Embryonic facial prominence (tissue), 1 donor: ENCODE results near the gene PCDH17.

Experiments used
- DNase-seq: peaks from one replicate; pipeline ENCODE4 v3.0.0-alpha.2; 2016; ENCODE audit errors: extremely low spot score

Gene PCDH17

GRCh38 chr13:57631596-57632275 is at the start of gene PCDH17:
Gene PCDH17 (plus strand): TSS chr13:57631744. CDS start chr13:57632547, 803 bp downstream.
- DNase-seq = peak; percentile 61

GRCh38 chr13:57582032-57582431 is 49.5 kb upstream of the PCDH17 start:
- no peak for DNase-seq

- no peak for DNase-seq
These were observed 48.0 kb upstream of the PCDH17 start for GRCh38 chr13:57583529-57583928.

GRCh38 chr13:57588639-57589038 is 42.9 kb upstream of the PCDH17 start:
- no peak for DNase-seq

GRCh38 chr13:57595775-57596174 is 35.8 kb upstream of the PCDH17 start:
- no peak for DNase-seq

- DNase-seq = no peak
These were observed 30.0 kb upstream of the PCDH17 start for GRCh38 chr13:57601536-57601935.

GRCh38 chr13:57604442-57604841 is 27.1 kb upstream of the PCDH17 start:
- no peak for DNase-seq

GRCh38 chr13:57611969-57612368 is 19.6 kb upstream of the PCDH17 start:
- no peak for DNase-seq

GRCh38 chr13:57612568-57612967 is 19.0 kb upstream of the PCDH17 start:
- DNase-seq = no peak

- DNase-seq = peak; percentile 42
These were observed 6.7 kb upstream of the PCDH17 start for GRCh38 chr13:57624565-57625435.

GRCh38 chr13:57627663-57628062 is 3.9 kb upstream of the PCDH17 start:
- peak; percentile 39 for DNase-seq

GRCh38 chr13:57629391-57629804 is 2.1 kb upstream of the PCDH17 start:
- no peak for DNase-seq

GRCh38 chr13:57629821-57630235 is 1.7 kb upstream of the PCDH17 start:
- peak; percentile 91 for DNase-seq

GRCh38 chr13:57630661-57631595 is 616 bp upstream of the PCDH17 start:
- DNase-seq = peak; percentile 19

- no peak for DNase-seq
These were observed 964 bp downstream of the PCDH17 start for GRCh38 chr13:57632276-57633140.

- no peak for DNase-seq
These were observed 1.8 kb downstream of the PCDH17 start for GRCh38 chr13:57633141-57633949.

- no peak for DNase-seq
These were observed 2.6 kb downstream of the PCDH17 start for GRCh38 chr13:57633950-57634838.

- DNase-seq = no peak
These were observed 3.3 kb downstream of the PCDH17 start for GRCh38 chr13:57634839-57635165.

GRCh38 chr13:57635541-57636085 is 4.1 kb downstream of the PCDH17 start:
- no peak for DNase-seq
